PFSK-1 (cell line): ENCODE results near the gene HOXA13.

Source experiments
- FOXP2 ChIP-seq: optimal IDR thresholded peaks from 2 replicates; pipeline ENCODE3; 2011; ENCODE audit warnings: borderline replicate concordance, control low read depth, inconsistent platforms; ENCODE audit not compliant: insufficient read depth; ENCODE audit errors: extremely low read length, extremely low read depth
- POLR2AphosphoS5 ChIP-seq: IDR thresholded peaks from 2 replicates; pipeline ENCODE4 v1.6.1; 2012; ENCODE audit warnings: low read depth, mild to moderate bottlenecking, control low read depth, low read length, moderate library complexity
- REST ChIP-seq, 2 experiments: IDR thresholded peaks; 2 replicates each; pipeline versions ENCODE4 v1.6.1 to v1.8.0; 2011 to 2012; ENCODE audit warnings: low read depth in 2 of 2, low read length in 2 of 2, control low read depth in 1 of 2, inconsistent platforms in 1 of 2, mild to moderate bottlenecking in 1 of 2, moderate library complexity in 1 of 2; ENCODE audit not compliant: insufficient read depth in 1 of 2
- SIN3A ChIP-seq: IDR thresholded peaks from 2 replicates; pipeline ENCODE4 v1.6.1; 2012; ENCODE audit warnings: mild to moderate bottlenecking, low read length, moderate library complexity, borderline replicate concordance; ENCODE audit not compliant: insufficient read depth
- TAF1 ChIP-seq: IDR thresholded peaks from 2 replicates; pipeline ENCODE4 v1.6.1; 2012; ENCODE audit warnings: low read length, control low read depth, borderline replicate concordance; ENCODE audit not compliant: insufficient read depth

HOXA13 gene

GRCh38 chr7:27194002-27194352 lies 5.9 kb downstream of the HOXA13 start:
- TF ChIP-seq FOXP2 = no peak
- no peak for TF ChIP-seq TAF1
- no peak for TF ChIP-seq SIN3A
- TF ChIP-seq POLR2AphosphoS5 = no peak
- TF ChIP-seq REST (IDR thresholded peaks at IDR 0.05; ENCODE audit: insufficient read depth in 1 of 2, low read depth in 2 of 2, low read length in 2 of 2) = no peak

GRCh38 chr7:27193335-27194001 lies 6.4 kb downstream of the HOXA13 start:
- no peak for TF ChIP-seq POLR2AphosphoS5
- no peak for TF ChIP-seq REST (IDR thresholded peaks at IDR 0.05; ENCODE audit: insufficient read depth in 1 of 2, low read depth in 2 of 2, low read length in 2 of 2)
- TF ChIP-seq FOXP2 = no peak
- no peak for TF ChIP-seq SIN3A
- no peak for TF ChIP-seq TAF1

GRCh38 chr7:27192546-27193334 lies 7.2 kb downstream of the HOXA13 start:
- TF ChIP-seq REST (IDR thresholded peaks at IDR 0.05; ENCODE audit: insufficient read depth in 1 of 2, low read depth in 2 of 2, low read length in 2 of 2) (no peak), SIN3A (no peak), POLR2AphosphoS5 (no peak), TAF1 (no peak), FOXP2 (no peak)

GRCh38 chr7:27191833-27192545 lies 7.9 kb downstream of the HOXA13 start:
- TF ChIP-seq SIN3A = no peak
- no peak for TF ChIP-seq FOXP2
- TF ChIP-seq POLR2AphosphoS5 = no peak
- no peak for TF ChIP-seq REST (IDR thresholded peaks at IDR 0.05; ENCODE audit: insufficient read depth in 1 of 2, low read depth in 2 of 2, low read length in 2 of 2)
- TF ChIP-seq TAF1 = no peak
